Measurements from ENCODE around the gene G0S2.

G0S2 gene

DNA sequence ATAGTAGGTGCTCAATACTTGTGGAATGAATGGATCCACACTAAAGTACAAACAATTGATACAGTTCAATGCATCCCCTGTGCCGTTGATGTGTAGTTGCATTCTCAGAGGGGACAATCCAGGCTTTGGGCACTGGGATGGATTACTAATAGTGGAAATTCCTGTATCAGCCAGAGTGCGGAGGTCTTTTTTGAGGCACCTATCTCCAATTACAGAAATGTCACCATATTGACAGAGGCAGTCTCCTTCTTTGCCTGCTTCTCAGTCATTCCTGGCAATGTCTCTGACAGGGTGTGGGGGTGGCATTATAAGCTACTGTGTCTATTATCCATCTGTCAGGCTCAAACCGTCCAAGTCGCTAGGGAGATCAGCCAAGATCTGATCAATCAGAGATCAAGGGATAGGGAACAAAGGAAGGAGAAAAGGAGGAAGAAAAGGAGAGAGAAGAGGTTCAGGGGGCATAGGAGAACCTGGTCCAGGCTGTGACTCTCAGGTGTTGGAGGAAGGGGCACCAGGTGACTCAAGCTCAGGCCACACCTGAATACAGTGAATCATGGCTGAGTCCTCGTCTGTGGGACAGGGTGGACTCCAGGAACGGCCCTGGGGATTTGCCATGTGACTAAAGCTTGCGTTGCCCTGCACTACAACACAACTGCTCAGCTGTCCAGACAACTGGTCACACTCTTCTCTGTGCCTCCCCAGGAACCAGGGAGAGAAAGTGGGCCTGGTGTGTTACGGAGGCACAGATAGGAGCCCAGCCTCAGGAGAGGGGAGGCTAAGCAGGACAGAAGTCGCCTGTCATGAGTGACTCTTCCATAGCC is 19.6 kb upstream of the G0S2 start:
- no peaks in the 10 kb centered on the region for H3F3A ChIP-seq (ENCODE audit: control insufficient read depth, insufficient read depth)
- TF ChIP-seq, protein P1, sequence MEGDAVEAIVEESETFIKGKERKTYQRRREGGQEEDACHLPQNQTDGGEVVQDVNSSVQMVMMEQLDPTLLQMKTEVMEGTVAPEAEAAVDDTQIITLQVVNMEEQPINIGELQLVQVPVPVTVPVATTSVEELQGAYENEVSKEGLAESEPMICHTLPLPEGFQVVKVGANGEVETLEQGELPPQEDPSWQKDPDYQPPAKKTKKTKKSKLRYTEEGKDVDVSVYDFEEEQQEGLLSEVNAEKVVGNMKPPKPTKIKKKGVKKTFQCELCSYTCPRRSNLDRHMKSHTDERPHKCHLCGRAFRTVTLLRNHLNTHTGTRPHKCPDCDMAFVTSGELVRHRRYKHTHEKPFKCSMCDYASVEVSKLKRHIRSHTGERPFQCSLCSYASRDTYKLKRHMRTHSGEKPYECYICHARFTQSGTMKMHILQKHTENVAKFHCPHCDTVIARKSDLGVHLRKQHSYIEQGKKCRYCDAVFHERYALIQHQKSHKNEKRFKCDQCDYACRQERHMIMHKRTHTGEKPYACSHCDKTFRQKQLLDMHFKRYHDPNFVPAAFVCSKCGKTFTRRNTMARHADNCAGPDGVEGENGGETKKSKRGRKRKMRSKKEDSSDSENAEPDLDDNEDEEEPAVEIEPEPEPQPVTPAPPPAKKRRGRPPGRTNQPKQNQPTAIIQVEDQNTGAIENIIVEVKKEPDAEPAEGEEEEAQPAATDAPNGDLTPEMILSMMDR (IDR thresholded peaks at IDR 0.05; ENCODE audit: low read depth, low read length, poor library complexity, severe bottlenecking) = no peak
- TF ChIP-seq EZH2phosphoT487 (IDR thresholded peaks at IDR 0.05; ENCODE audit: borderline replicate concordance, low read length) = no peak
- no peaks in the 10 kb centered on the region for H3K79me2 ChIP-seq (ENCODE audit: control insufficient read depth, low read length)
- no peaks in the 10 kb centered on the region for H3K27me3 ChIP-seq (ENCODE audit: control insufficient read depth, low read length)
- H3K4me2 ChIP-seq (ENCODE audit: low read length) = no peak overlapping the region
- no peak overlapping the region for H3K4me3 ChIP-seq (ENCODE audit: low read length)
- H3K27ac ChIP-seq (ENCODE audit: low read depth, low read length) = no peak overlapping the region
- no peaks in the 10 kb centered on the region for H4K20me1 ChIP-seq (ENCODE audit: control insufficient read depth, insufficient read depth, low read depth, low read length)
- no peaks in the 10 kb centered on the region for H3K9me3 ChIP-seq (ENCODE audit: control insufficient read depth, insufficient read depth, low read length)
- no peaks in the 10 kb centered on the region for H3K9me2 ChIP-seq (replicated peaks; ENCODE audit: control insufficient read depth, low read length)
- peaks cover 4% of the 10 kb centered on the region; the same call in 1 of the 2 replicates for H3K4me1 ChIP-seq (ENCODE audit: control insufficient read depth, low read length)
- H3K36me3 ChIP-seq (ENCODE audit: control insufficient read depth, low read length) = no peaks in the 10 kb centered on the region

DNA sequence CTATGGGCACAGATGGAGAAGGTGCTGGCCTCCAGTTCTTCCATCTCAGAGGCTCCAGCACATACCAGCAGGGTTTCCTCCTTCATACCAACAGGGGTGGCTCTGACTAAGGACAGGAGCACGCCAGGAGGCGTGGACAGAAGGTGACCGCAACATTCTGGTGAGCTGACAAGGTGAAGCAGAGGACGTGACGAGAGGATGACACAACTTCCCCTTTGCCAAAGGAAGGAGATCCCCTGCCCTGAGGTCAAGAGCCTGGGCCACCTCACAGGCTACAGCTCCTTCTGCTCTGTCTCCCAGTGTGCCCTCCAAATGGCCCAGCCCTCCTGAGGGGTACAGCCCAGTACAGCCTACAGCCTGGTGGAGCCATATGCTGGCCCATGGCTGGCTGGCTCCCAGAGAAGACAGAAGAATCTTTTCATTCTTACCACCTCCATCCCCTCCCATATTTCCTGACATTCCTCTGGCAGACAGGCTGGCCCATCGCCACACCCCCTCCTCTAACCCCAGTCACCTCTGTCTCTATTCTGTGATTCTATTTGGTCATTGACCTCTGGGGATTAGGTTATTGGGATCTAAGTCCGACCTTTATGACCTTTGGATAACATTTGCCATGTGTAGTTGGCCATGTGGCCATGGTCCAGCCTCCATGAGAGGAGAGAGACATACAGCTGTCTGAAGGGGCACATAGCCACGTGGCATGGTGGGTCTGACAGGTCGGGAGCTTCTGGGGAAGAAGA is 17.9 kb upstream of the G0S2 start:
- no peak for TF ChIP-seq EZH2phosphoT487 (IDR thresholded peaks at IDR 0.05; ENCODE audit: borderline replicate concordance, low read length)
- TF ChIP-seq, protein P1 (IDR thresholded peaks at IDR 0.05; ENCODE audit: low read depth, low read length, poor library complexity, severe bottlenecking) = no peak
- Histone ChIP-seq H3K4me1 (ENCODE audit: control insufficient read depth, low read length) (peaks cover 4% of the 10 kb centered on the region; the same call in 1 of the 2 replicates), H4K20me1 (ENCODE audit: control insufficient read depth, insufficient read depth, low read depth, low read length) (no peaks in the 10 kb centered on the region), H3K9me2 (replicated peaks; ENCODE audit: control insufficient read depth, low read length) (no peaks in the 10 kb centered on the region), H3K27me3 (ENCODE audit: control insufficient read depth, low read length) (no peaks in the 10 kb centered on the region), H3K9me3 (ENCODE audit: control insufficient read depth, insufficient read depth, low read length) (no peaks in the 10 kb centered on the region), H3F3A (ENCODE audit: control insufficient read depth, insufficient read depth) (no peaks in the 10 kb centered on the region), H3K27ac (ENCODE audit: low read depth, low read length) (no peak overlapping the region), H3K4me3 (ENCODE audit: low read length) (no peak overlapping the region), H3K4me2 (ENCODE audit: low read length) (no peak overlapping the region), H3K79me2 (ENCODE audit: control insufficient read depth, low read length) (no peaks in the 10 kb centered on the region), H3K36me3 (ENCODE audit: control insufficient read depth, low read length) (no peaks in the 10 kb centered on the region)

DNA sequence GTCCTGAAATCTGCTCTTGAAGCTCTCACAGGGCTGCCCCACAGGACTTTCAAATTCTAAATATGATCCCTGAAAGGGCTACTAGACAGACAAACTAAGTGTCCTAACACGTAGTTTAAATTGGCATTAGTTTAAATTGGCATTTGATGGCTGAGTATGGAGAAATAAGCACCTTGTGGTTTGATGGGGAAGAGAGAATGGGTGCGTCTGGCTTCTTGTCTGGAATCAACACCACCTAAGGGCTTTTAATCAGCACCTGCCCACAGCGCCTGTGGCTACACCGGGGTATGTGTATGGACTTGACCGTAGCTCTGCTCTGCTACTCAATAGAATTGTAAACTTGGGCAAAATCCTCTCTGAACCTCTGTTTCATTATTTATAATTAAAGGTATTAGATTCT is 17.3 kb upstream of the G0S2 start:
- Histone ChIP-seq H3K4me2 (ENCODE audit: low read length) (no peak overlapping the region), H3K4me3 (ENCODE audit: low read length) (no peak overlapping the region), H3K9me2 (replicated peaks; ENCODE audit: control insufficient read depth, low read length) (no peaks in the 10 kb centered on the region), H3K27ac (ENCODE audit: low read depth, low read length) (no peak overlapping the region), H3K9me3 (ENCODE audit: control insufficient read depth, insufficient read depth, low read length) (no peaks in the 10 kb centered on the region), H3F3A (ENCODE audit: control insufficient read depth, insufficient read depth) (no peaks in the 10 kb centered on the region), H4K20me1 (ENCODE audit: control insufficient read depth, insufficient read depth, low read depth, low read length) (no peaks in the 10 kb centered on the region), H3K4me1 (ENCODE audit: control insufficient read depth, low read length) (peaks cover 4% of the 10 kb centered on the region; the same call in 1 of the 2 replicates), H3K79me2 (ENCODE audit: control insufficient read depth, low read length) (no peaks in the 10 kb centered on the region), H3K36me3 (ENCODE audit: control insufficient read depth, low read length) (no peaks in the 10 kb centered on the region), H3K27me3 (ENCODE audit: control insufficient read depth, low read length) (no peaks in the 10 kb centered on the region)
- TF ChIP-seq, protein P1 (IDR thresholded peaks at IDR 0.05; ENCODE audit: low read depth, low read length, poor library complexity, severe bottlenecking) = no peak
- no peak for TF ChIP-seq EZH2phosphoT487 (IDR thresholded peaks at IDR 0.05; ENCODE audit: borderline replicate concordance, low read length)
